CD4-positive, alpha-beta T cell (primary cell): ENCODE measurements around the gene PIK3R1. TPM values are rescaled to one million over a fixed set of nuclear protein-coding genes. Genes with fewer than 3 reads are reported as not detected.

Source experiments
- ATAC-seq: fragments of 200-7000 bp; cut with Tn5 transposase; one replicate; pipeline ENCODE4 v1.10.0; 2022; ENCODE audit warnings: mild to moderate bottlenecking; ENCODE audit not compliant: poor library complexity
- CTCF ChIA-PET: fragments of 350-600 bp; sonication (Branson Sonifier 250); formaldehyde crosslinking; loops from one replicate; lab custom pipeline; 2021; ENCODE audit warnings: antibody characterized with exemption, inconsistent platforms; lab: Charles Lee
- POLR2A ChIA-PET: fragments of 350-600 bp; sonication (Branson Sonifier 250); formaldehyde crosslinking; loops from one replicate; lab custom pipeline; 2021; ENCODE audit warnings: antibody characterized with exemption, inconsistent platforms; lab: Charles Lee
- DNase-seq, 14 experiments: peaks; one replicate each; pipeline ENCODE4 v3.0.0-alpha.2; 2013 to 2020; ENCODE audit warnings: mixed read lengths in 2 of 14
- H3K27ac ChIP-seq, 2 donors: one replicate each; pipeline versions ENCODE4 v1.5.1 to v1.7.0; 2013; ENCODE audit warnings: low read length in 2 of 2, low read depth in 1 of 2, mild to moderate bottlenecking in 1 of 2
- H3K27me3 ChIP-seq, 2 experiments: 1 replicate in 1 of 2; 2 replicates in 1 of 2; pipeline versions ENCODE4 v1.6.1 to v1.7.0; 2013; ENCODE audit warnings: low read length in 2 of 2, control low read depth in 1 of 2, mild to moderate bottlenecking in 1 of 2, moderate library complexity in 1 of 2; ENCODE audit not compliant: insufficient read depth in 2 of 2, control insufficient read depth in 1 of 2
- H3K36me3 ChIP-seq: one replicate; pipeline ENCODE4 v1.6.1; 2013; ENCODE audit warnings: low read length, control low read depth; ENCODE audit not compliant: insufficient read depth
- H3K4me1 ChIP-seq: one replicate; pipeline ENCODE4 v1.6.1; 2013; ENCODE audit warnings: low read length, control low read depth; ENCODE audit not compliant: insufficient read depth
- H3K4me3 ChIP-seq: one replicate; pipeline ENCODE4 v1.5.1; 2013; ENCODE audit warnings: mild to moderate bottlenecking, low read length, moderate library complexity
- H3K9me3 ChIP-seq, 2 experiments: 1 replicate in 1 of 2; 2 replicates in 1 of 2; pipeline versions ENCODE4 v1.6.1 to v1.7.0; 2013; ENCODE audit warnings: low read length in 2 of 2, mild to moderate bottlenecking in 2 of 2, control low read depth in 1 of 2, moderate library complexity in 1 of 2; ENCODE audit not compliant: control insufficient read depth in 1 of 2, insufficient read depth in 1 of 2
- H3K27ac Mint-ChIP-seq: one replicate; pipeline ENCODE4 v1.8.0; 2020; ENCODE audit warnings: mixed read lengths
- H3K27me3 Mint-ChIP-seq: one replicate; pipeline ENCODE4 v1.8.0; 2021; ENCODE audit warnings: mixed read lengths
- H3K36me3 Mint-ChIP-seq: one replicate; pipeline ENCODE4 v1.8.0; 2021; ENCODE audit warnings: low read depth, mixed read lengths
- H3K4me1 Mint-ChIP-seq: one replicate; pipeline ENCODE4 v1.8.0; 2021; ENCODE audit warnings: low read depth, mixed read lengths
- H3K4me3 Mint-ChIP-seq: one replicate; pipeline ENCODE4 v1.8.0; 2020; ENCODE audit warnings: mild to moderate bottlenecking, mixed read lengths
- H3K9me3 Mint-ChIP-seq: one replicate; pipeline ENCODE4 v1.8.0; 2020; ENCODE audit warnings: mixed read lengths
- CTCF ChIP-seq: fragments of 200-600 bp; IDR thresholded peaks from one replicate; pipeline ENCODE4 v1.8.0; 2022; ENCODE audit warnings: antibody characterized with exemption, mild to moderate bottlenecking
- intact Hi-C, 2 experiments: fragments of 100-400 bp; cut with DNase I in 1 of 2; cut with micrococcal nuclease in 1 of 2; formaldehyde crosslinking; loops; one replicate each; pipeline versions ENCODE4 v1.15.1 to v1.9.0; 2023 to 2025; cut with DNase I, micrococcal nuclease
- total RNA-seq, 174 experiments: library from RNA in 2 of 174; stranded (reverse) in 2 of 174; gene quantifications; one replicate each; pipeline ENCODE4 v1.2.3 and lab custom pipeline; 2021 to 2026

Gene PIK3R1
- total RNA-seq, 2 experiments from 2014 or later, result 455 to 459 TPM

GRCh38 chr5:68350176-68350575, 134.6 kb downstream of the PIK3R1 start:
- H3K27me3 Mint-ChIP-seq, result no peaks in the 10 kb centered on the region
- intact Hi-C loops, result no loop called here
- no peak overlapping the region for H3K4me3 ChIP-seq
- no peak overlapping the region for H3K4me3 Mint-ChIP-seq
- CTCF ChIA-PET, result no interaction called here
- no peaks in the 10 kb centered on the region for H3K4me1 Mint-ChIP-seq
- peaks cover 0 to 8% of the 10 kb centered on the region in 2 experiments for H3K9me3 ChIP-seq
- no peak for DNase-seq
- H3K27ac Mint-ChIP-seq, result no peak overlapping the region
- no peaks in the 10 kb centered on the region for H3K36me3 ChIP-seq
- ATAC-seq, result no peak
- no peak overlapping the region for H3K27ac ChIP-seq
- H3K27me3 ChIP-seq, result no peaks in the 10 kb centered on the region
- POLR2A ChIA-PET, result no interaction called here
- H3K4me1 ChIP-seq, result no peaks in the 10 kb centered on the region
- H3K36me3 Mint-ChIP-seq, result no peaks in the 10 kb centered on the region
- H3K9me3 Mint-ChIP-seq, result peaks cover 2% of the 10 kb centered on the region
- TF ChIP-seq CTCF, result no peak
